HG02798 (cell line): ENCODE data around the gene KIF1A.
"Not testable (repeated sequence)": the region's sequence is repeated elsewhere in the genome, so short reads cannot be mapped to it uniquely, and the experiment has no call there.

Experiments used
- ATAC-seq: cut with Tn5 transposase; IDR thresholded peaks from one replicate; pipeline ENCODE4 v1.9.1; 2021; ENCODE audit warnings: mild to moderate bottlenecking; ENCODE audit not compliant: unreplicated experiment, poor library complexity

The KIF1A gene

GRCh38 chr2:240711701-240712100 is 108.3 kb downstream of the KIF1A start:
- no peak for ATAC-seq

GRCh38 chr2:240711296-240711695 is 108.7 kb downstream of the KIF1A start:
- ATAC-seq = no peak

GRCh38 chr2:240708457-240708856 is 111.6 kb downstream of the KIF1A start:
- ATAC-seq = no peak

GRCh38 chr2:240707821-240708220 is 112.2 kb downstream of the KIF1A start:
- ATAC-seq = no peak

- ATAC-seq = no peak
Observed at GRCh38 chr2:240707043-240707756, 112.8 kb downstream of the KIF1A start.

GRCh38 chr2:240705204-240705791 is 114.7 kb downstream of the KIF1A start:
- ATAC-seq = no peak

- no peak for ATAC-seq
Observed at GRCh38 chr2:240704651-240705050, 115.4 kb downstream of the KIF1A start.

GRCh38 chr2:240703417-240704341 is 116.3 kb downstream of the KIF1A start:
- no peak for ATAC-seq

- no peak for ATAC-seq
Observed at GRCh38 chr2:240702640-240703011, 117.4 kb downstream of the KIF1A start.

- ATAC-seq = no peak
Observed at GRCh38 chr2:240701736-240702639, 118.0 kb downstream of the KIF1A start.

GRCh38 chr2:240701091-240701735 is 118.8 kb downstream of the KIF1A start:
- no peak for ATAC-seq

- ATAC-seq = not testable (repeated sequence)
Observed at GRCh38 chr2:240700616-240701015, 119.4 kb downstream of the KIF1A start.

- not testable (repeated sequence) for ATAC-seq
Observed at GRCh38 chr2:240699835-240700234, 120.2 kb downstream of the KIF1A start.

GRCh38 chr2:240698852-240699561 is 121.0 kb downstream of the KIF1A start:
- not testable (repeated sequence) for ATAC-seq

- ATAC-seq = not testable (repeated sequence)
Observed at GRCh38 chr2:240696469-240696868, 123.5 kb downstream of the KIF1A start.

GRCh38 chr2:240695593-240695992 is 124.4 kb downstream of the KIF1A start:
- ATAC-seq = not testable (repeated sequence)

- not testable (repeated sequence) for ATAC-seq
Observed at GRCh38 chr2:240694304-240694703, 125.7 kb downstream of the KIF1A start.

GRCh38 chr2:240692583-240693561 is 127.1 kb downstream of the KIF1A start:
- not testable (repeated sequence) for ATAC-seq
